Measurements from ENCODE around the gene EMILIN1.

The EMILIN1 gene

DNA sequence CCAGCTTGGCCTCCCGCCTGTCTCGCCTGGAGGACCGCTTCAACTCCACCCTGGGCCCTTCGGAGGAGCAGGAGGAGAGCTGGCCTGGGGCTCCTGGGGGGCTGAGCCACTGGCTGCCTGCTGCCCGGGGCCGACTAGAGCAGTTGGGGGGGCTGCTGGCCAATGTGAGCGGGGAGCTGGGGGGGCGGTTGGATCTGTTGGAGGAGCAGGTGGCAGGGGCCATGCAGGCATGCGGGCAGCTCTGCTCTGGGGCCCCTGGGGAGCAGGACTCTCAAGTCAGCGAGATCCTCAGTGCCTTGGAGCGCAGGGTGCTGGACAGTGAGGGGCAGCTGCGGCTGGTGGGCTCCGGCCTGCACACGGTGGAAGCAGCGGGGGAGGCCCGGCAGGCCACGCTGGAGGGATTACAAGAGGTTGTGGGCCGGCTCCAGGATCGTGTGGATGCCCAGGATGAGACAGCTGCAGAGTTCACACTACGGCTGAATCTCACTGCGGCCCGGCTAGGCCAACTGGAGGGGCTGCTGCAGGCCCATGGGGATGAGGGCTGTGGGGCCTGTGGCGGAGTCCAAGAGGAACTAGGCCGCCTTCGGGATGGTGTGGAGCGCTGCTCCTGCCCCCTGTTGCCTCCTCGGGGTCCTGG, 4.5 kb downstream of the EMILIN1 start:
- Histone ChIP-seq H3K9me3 (ENCODE audit: control insufficient read depth in 1 of 2, low read length in 2 of 2) (no peaks in the 10 kb centered on the region), H3K27ac (ENCODE audit: low read length) (no peak overlapping the region), H3K4me3 (ENCODE audit: low read depth in 1 of 2, low read length in 2 of 2) (peak overlapping the region in 1 of 2 donors; percentile 4), H3K4me1 (ENCODE audit: control insufficient read depth in 1 of 2, insufficient read depth in 2 of 2, low read length in 2 of 2) (peaks cover 15 to 68% of the 10 kb centered on the region in 2 donors), H3K36me3 (ENCODE audit: control insufficient read depth in 1 of 2, insufficient read depth in 2 of 2, low read length in 2 of 2) (peaks cover 0 to 13% of the 10 kb centered on the region in 2 donors), H3K27me3 (ENCODE audit: low read depth, low read length) (no peaks in the 10 kb centered on the region)

DNA sequence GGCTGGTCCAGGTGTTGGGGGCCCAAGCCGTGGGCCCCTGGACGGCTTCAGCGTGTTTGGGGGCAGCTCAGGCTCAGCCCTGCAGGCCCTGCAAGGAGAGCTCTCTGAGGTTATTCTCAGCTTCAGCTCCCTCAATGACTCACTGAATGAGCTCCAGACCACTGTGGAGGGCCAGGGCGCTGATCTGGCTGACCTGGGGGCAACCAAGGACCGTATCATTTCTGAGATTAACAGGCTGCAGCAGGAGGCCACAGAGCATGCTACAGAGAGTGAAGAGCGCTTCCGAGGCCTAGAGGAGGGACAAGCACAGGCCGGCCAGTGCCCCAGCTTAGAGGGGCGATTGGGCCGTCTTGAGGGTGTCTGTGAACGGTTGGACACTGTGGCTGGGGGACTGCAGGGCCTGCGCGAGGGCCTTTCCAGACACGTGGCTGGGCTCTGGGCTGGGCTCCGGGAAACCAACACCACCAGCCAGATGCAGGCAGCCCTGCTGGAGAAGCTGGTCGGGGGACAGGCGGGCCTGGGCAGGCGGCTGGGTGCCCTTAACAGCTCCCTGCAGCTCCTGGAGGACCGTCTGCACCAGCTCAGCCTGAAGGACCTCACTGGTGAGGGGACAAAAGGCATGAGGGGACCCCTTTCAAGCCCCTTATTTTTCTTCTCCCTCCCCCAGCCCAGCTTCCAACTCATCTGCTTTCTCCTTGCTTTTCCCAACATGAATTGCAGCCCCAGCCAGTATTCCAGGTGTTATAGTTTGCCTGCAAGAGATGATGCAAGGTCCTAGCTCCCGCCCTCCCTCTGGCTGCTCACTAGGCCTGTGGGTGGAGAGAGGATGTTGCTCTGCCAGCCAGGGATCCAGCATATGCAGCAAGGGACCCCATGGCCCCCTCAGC, 5.2 kb downstream of the EMILIN1 start:
- H3K4me3 ChIP-seq (ENCODE audit: low read depth in 1 of 2, low read length in 2 of 2) = peak overlapping the region in 1 of 2 donors; percentile 4
- no peak overlapping the region for H3K27ac ChIP-seq (ENCODE audit: low read length)
- H3K4me1 ChIP-seq (ENCODE audit: control insufficient read depth in 1 of 2, insufficient read depth in 2 of 2, low read length in 2 of 2) = peaks cover 15 to 68% of the 10 kb centered on the region in 2 donors

DNA sequence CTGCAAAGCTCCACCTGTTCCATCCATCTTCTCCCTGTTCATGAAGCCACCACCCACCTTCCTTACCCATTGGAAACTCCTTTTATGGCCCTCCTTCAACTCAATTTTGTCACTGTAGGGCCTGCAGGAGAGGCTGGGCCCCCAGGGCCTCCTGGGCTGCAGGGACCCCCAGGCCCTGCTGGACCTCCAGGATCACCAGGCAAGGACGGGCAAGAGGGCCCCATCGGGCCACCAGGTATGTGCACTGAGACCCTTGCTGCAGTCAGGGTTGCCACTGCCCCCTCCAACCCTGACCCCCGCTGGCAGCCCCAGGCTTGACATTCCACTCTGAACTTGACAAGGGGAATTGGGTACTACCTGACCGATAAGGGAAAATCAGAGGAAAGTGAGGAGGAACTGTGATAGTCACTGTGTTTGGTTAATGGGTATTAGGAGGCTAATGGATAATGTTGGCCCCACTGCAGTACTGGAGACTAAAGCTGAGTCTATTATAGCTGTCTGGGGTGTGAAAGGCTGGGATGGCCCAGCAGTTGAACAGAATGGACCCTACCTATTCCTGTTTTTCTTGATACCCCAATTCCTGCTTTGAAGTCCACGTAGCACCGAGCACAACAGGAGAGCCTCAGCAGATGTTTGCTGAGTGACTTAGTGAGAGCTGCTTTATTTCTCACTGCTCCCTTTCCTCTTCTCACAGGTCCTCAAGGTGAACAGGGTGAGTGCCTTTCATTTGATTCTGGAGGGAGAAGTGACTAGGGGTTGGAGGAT, 6.1 kb downstream of the EMILIN1 start:
- Histone ChIP-seq H3K27ac (ENCODE audit: low read length) (no peak overlapping the region), H3K9me3 (ENCODE audit: control insufficient read depth in 1 of 2, low read length in 2 of 2) (no peaks in the 10 kb centered on the region), H3K4me3 (ENCODE audit: low read depth in 1 of 2, low read length in 2 of 2) (no peak overlapping the region), H3K4me1 (ENCODE audit: control insufficient read depth in 1 of 2, insufficient read depth in 2 of 2, low read length in 2 of 2) (peaks cover 15 to 68% of the 10 kb centered on the region in 2 donors), H3K27me3 (ENCODE audit: low read depth, low read length) (no peaks in the 10 kb centered on the region), H3K36me3 (ENCODE audit: control insufficient read depth in 1 of 2, insufficient read depth in 2 of 2, low read length in 2 of 2) (peaks cover 0 to 13% of the 10 kb centered on the region in 2 donors)

More for the DNA sequence above, 5.2 kb downstream of the EMILIN1 start:
- Histone ChIP-seq H3K36me3 (ENCODE audit: control insufficient read depth in 1 of 2, insufficient read depth in 2 of 2, low read length in 2 of 2) (peaks cover 0 to 13% of the 10 kb centered on the region in 2 donors), H3K27me3 (ENCODE audit: low read depth, low read length) (no peaks in the 10 kb centered on the region), H3K9me3 (ENCODE audit: control insufficient read depth in 1 of 2, low read length in 2 of 2) (no peaks in the 10 kb centered on the region)

DNA sequence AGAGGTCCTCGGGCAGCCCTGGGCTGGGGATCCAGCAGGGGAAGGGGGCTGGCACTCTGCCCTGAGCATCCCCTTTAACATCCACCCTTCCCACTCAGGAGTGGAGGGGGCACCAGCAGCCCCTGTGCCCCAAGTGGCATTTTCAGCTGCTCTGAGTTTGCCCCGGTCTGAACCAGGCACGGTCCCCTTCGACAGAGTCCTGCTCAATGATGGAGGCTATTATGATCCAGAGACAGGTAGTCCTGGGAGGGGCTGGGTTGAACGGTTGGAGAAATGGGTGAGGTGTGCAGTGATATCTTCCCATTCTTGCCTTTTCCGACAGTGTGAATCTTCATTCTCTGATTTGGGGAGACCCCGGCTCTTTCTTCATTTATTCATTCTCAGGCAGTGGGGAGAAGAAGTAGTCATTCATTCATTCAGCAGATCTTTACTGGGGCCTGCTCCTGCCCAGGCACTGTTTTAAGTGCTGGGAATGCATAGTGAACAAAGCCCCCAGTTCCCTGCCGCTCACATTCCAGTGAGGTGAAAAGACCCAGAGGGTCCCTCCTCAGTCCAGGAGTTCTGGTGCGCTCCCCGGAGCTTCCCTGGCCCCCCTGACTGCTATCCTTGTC, 6.8 kb downstream of the EMILIN1 start:
- Histone ChIP-seq H3K9me3 (ENCODE audit: control insufficient read depth in 1 of 2, low read length in 2 of 2) (no peaks in the 10 kb centered on the region), H3K4me3 (ENCODE audit: low read depth in 1 of 2, low read length in 2 of 2) (peak overlapping the region; percentile 53 to 86), H3K27me3 (ENCODE audit: low read depth, low read length) (no peaks in the 10 kb centered on the region), H3K36me3 (ENCODE audit: control insufficient read depth in 1 of 2, insufficient read depth in 2 of 2, low read length in 2 of 2) (peaks cover 0 to 13% of the 10 kb centered on the region in 2 donors), H3K27ac (ENCODE audit: low read length) (no peak overlapping the region), H3K4me1 (ENCODE audit: control insufficient read depth in 1 of 2, insufficient read depth in 2 of 2, low read length in 2 of 2) (peaks cover 15 to 66% of the 10 kb centered on the region in 2 donors)

DNA sequence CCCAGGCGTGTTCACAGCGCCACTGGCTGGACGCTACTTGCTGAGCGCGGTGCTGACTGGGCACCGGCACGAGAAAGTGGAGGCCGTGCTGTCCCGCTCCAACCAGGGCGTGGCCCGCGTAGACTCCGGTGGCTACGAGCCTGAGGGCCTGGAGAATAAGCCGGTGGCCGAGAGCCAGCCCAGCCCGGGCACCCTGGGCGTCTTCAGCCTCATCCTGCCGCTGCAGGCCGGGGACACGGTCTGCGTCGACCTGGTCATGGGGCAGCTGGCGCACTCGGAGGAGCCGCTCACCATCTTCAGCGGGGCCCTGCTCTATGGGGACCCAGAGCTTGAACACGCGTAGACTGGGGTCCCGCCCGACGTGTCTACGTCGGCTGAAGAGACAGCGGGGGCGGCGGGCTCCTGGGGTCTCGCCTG, 7.3 kb downstream of the EMILIN1 start:
- Histone ChIP-seq H3K27ac (ENCODE audit: low read length) (peak overlapping the region; percentile 31), H3K4me1 (ENCODE audit: control insufficient read depth in 1 of 2, insufficient read depth in 2 of 2, low read length in 2 of 2) (peaks cover 15 to 61% of the 10 kb centered on the region in 2 donors), H3K4me3 (ENCODE audit: low read depth in 1 of 2, low read length in 2 of 2) (peak overlapping the region; percentile 53 to 86), H3K27me3 (ENCODE audit: low read depth, low read length) (no peaks in the 10 kb centered on the region), H3K9me3 (ENCODE audit: control insufficient read depth in 1 of 2, low read length in 2 of 2) (no peaks in the 10 kb centered on the region), H3K36me3 (ENCODE audit: control insufficient read depth in 1 of 2, insufficient read depth in 2 of 2, low read length in 2 of 2) (peaks cover 0 to 13% of the 10 kb centered on the region in 2 donors)

DNA sequence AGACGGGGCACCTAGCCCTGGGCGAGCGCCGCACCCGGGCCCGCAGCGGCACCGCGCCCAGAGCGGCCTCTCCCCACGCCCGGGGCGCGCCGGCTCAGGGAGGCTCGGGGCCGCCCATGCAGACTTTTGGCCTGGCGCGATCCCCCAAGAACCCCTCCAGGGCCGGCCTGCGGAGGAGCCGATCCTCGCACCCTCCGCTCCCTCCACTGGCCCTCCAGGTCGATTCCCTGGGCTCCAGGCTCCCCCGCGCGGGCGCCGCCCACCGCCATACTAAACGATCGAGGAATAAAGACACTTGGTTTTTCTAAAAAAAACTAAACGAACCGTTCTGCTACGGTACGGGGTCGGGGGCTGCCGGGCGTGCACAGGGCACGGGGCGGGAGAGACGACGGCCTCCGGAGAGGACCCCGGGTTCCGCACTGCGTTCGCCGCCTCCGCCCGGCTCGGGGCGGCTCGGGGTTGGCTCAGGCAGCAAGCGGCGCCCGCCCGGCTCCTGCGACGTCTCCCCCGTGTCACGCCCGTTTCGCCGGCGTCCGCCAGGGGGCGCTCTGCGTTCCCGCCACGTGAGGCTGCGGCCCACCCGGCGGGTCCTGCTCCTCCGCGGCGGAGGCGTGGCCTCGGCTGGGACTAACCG, 7.8 kb downstream of the EMILIN1 start:
- no peaks in the 10 kb centered on the region for H3K27me3 ChIP-seq (ENCODE audit: low read depth, low read length)
- no peaks in the 10 kb centered on the region for H3K9me3 ChIP-seq (ENCODE audit: control insufficient read depth in 1 of 2, low read length in 2 of 2)
- peak overlapping the region; percentile 31 for H3K27ac ChIP-seq (ENCODE audit: low read length)
- H3K36me3 ChIP-seq (ENCODE audit: control insufficient read depth in 1 of 2, insufficient read depth in 2 of 2, low read length in 2 of 2) = peaks cover 0 to 13% of the 10 kb centered on the region in 2 donors
- peaks cover 15 to 55% of the 10 kb centered on the region in 2 donors for H3K4me1 ChIP-seq (ENCODE audit: control insufficient read depth in 1 of 2, insufficient read depth in 2 of 2, low read length in 2 of 2)
- H3K4me3 ChIP-seq (ENCODE audit: low read depth in 1 of 2, low read length in 2 of 2) = peak overlapping the region; percentile 53 to 86

DNA sequence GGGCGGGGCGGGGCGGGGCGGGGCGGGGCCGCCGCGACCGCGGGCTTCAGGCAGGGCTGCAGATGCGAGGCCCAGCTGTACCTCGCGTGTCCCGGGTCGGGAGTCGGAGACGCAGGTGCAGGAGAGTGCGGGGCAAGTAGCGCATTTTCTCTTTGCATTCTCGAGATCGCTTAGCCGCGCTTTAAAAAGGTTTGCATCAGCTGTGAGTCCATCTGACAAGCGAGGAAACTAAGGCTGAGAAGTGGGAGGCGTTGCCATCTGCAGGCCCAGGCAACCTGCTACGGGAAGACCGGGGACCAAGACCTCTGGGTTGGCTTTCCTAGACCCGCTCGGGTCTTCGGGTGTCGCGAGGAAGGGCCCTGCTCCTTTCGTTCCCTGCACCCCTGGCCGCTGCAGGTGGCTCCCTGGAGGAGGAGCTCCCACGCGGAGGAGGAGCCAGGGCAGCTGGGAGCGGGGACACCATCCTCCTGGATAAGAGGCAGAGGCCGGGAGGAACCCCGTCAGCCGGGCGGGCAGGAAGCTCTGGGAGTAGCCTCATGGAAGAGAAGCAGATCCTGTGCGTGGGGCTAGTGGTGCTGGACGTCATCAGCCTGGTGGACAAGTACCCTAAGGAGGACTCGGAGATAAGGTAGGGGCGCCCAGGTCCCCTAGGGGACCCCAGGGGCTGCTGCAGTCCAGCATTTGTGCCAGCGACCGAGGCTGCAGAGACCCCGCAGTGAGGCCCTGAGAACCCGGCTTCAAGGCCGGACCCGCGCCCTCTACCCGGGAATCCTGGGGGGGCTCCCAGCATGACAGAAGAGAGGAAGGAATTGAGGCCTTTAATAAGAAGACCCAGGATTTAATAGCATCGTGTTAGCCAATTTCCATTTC, 8.5 kb downstream of the EMILIN1 start, which contains the start of gene KHK:
Gene KHK (plus strand): TSS at position 49 of the 870 bp plus-strand sequence. CDS start 488 bp downstream, at position 537.
- H3K36me3 ChIP-seq (ENCODE audit: control insufficient read depth in 1 of 2, insufficient read depth in 2 of 2, low read length in 2 of 2) = peaks cover 0 to 11% of the 10 kb centered on the region in 2 donors
- H3K9me3 ChIP-seq (ENCODE audit: control insufficient read depth in 1 of 2, low read length in 2 of 2) = no peaks in the 10 kb centered on the region
- H3K4me1 ChIP-seq (ENCODE audit: control insufficient read depth in 1 of 2, insufficient read depth in 2 of 2, low read length in 2 of 2) = peaks cover 7 to 48% of the 10 kb centered on the region in 2 donors
- peak within 1 kb of the TSS; percentile 76 to 86 for H3K4me3 ChIP-seq (ENCODE audit: low read depth in 1 of 2, low read length in 2 of 2)
- H3K27ac ChIP-seq (ENCODE audit: low read length) = peak within 1 kb of the TSS; percentile 39
- no peaks in the 10 kb centered on the region for H3K27me3 ChIP-seq (ENCODE audit: low read depth, low read length)

DNA sequence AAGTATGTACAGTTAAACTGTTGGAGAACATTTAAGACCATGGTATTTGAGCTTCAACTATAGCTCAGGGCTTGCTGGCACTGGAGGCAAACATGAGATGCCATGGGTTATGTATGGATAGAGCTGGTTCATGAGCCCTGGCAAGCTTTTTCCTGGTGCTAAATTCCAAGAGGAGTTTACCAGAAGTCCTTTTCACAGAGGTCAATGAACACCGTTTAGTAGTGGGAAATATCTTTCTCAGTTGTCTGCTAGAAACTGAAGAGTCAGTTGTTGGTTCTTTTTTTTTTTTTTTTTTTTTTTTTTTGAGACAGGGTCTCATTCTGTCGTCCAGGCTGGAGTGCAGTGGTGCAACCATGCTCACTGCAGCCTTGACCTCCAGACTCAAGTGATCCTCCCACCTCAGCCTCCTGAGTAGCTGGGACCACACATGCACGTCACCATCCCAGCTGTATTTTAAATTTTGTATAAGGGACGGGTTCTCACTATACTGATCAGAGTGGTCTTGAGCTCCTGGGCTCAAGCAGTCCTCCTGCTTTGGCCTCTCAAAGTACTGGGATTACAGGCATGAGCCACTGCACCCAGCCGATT, 9.5 kb downstream of the EMILIN1 start:
- peaks cover 0 to 5% of the 10 kb centered on the region in 2 donors for H3K36me3 ChIP-seq (ENCODE audit: control insufficient read depth in 1 of 2, insufficient read depth in 2 of 2, low read length in 2 of 2)
- H3K9me3 ChIP-seq (ENCODE audit: control insufficient read depth in 1 of 2, low read length in 2 of 2) = no peaks in the 10 kb centered on the region
- no peaks in the 10 kb centered on the region for H3K27me3 ChIP-seq (ENCODE audit: low read depth, low read length)
- peaks cover 7 to 38% of the 10 kb centered on the region in 2 donors for H3K4me1 ChIP-seq (ENCODE audit: control insufficient read depth in 1 of 2, insufficient read depth in 2 of 2, low read length in 2 of 2)
- peak overlapping the region; percentile 39 for H3K27ac ChIP-seq (ENCODE audit: low read length)
- H3K4me3 ChIP-seq (ENCODE audit: low read depth in 1 of 2, low read length in 2 of 2) = peak overlapping the region in 1 of 2 donors; percentile 76

DNA sequence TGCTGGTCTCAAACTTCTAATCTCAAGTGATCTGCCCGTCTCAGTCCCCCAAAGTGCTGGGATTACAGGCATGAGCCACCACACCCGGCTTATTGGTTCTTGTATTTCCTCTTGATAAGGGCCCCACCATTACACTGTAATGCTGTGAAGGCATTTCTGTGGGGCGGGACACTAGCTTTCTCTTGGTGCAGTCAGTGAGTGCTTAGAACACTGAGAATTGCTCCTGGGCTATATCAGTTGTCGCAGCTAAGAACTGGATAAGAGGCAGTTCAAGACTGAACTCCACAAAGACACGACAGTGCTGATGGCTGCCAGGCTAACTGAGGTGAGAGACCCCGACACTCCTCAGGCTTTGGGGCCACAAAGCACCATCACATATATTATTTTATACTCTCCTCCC, 10.2 kb downstream of the EMILIN1 start:
- H3K27ac ChIP-seq (ENCODE audit: low read length) = no peak overlapping the region
- peaks cover 7 to 31% of the 10 kb centered on the region in 2 donors for H3K4me1 ChIP-seq (ENCODE audit: control insufficient read depth in 1 of 2, insufficient read depth in 2 of 2, low read length in 2 of 2)
- no peaks in the 10 kb centered on the region for H3K36me3 ChIP-seq (ENCODE audit: control insufficient read depth in 1 of 2, insufficient read depth in 2 of 2, low read length in 2 of 2)
- peak overlapping the region in 1 of 2 donors; percentile 19 for H3K4me3 ChIP-seq (ENCODE audit: low read depth in 1 of 2, low read length in 2 of 2)
- no peaks in the 10 kb centered on the region for H3K27me3 ChIP-seq (ENCODE audit: low read depth, low read length)
- no peaks in the 10 kb centered on the region for H3K9me3 ChIP-seq (ENCODE audit: control insufficient read depth in 1 of 2, low read length in 2 of 2)

All from muscle layer of duodenum (tissue), 2 donors.